ENCODE results near the gene AQP9.

- no peak for TF ChIP-seq CTCF (IDR thresholded peaks at IDR 0.05)
- no peak for TF ChIP-seq EZH2 (IDR thresholded peaks at IDR 0.05)
- TF ChIP-seq EZH2phosphoT487 (IDR thresholded peaks at IDR 0.05): no peak
Observed at GRCh38 chr15:58228718-58229117, 90.5 kb downstream of the AQP9 start.
